ENCODE data around the gene CBLB.
"Not testable (repeated sequence)": the region's sequence is repeated elsewhere in the genome, so short reads cannot be mapped to it uniquely, and the experiment has no call there.

The CBLB gene

GRCh38 chr3:105815331-105815730, 53.5 kb downstream of the CBLB start:
- DNase-seq = not testable (repeated sequence)

GRCh38 chr3:105813710-105814109, 55.1 kb downstream of the CBLB start:
- no peak for DNase-seq

GRCh38 chr3:105812194-105812586, 56.6 kb downstream of the CBLB start:
- no peak for DNase-seq

GRCh38 chr3:105811518-105812193, 57.2 kb downstream of the CBLB start:
- no peak for DNase-seq

- no peak for DNase-seq
Measured at GRCh38 chr3:105809208-105809888, 59.5 kb downstream of the CBLB start.

- DNase-seq = no peak
Measured at GRCh38 chr3:105807701-105808100, 61.1 kb downstream of the CBLB start.

GRCh38 chr3:105807146-105807545, 61.7 kb downstream of the CBLB start:
- no peak for DNase-seq

GRCh38 chr3:105806359-105806758, 62.5 kb downstream of the CBLB start:
- DNase-seq = no peak

GRCh38 chr3:105805404-105805803, 63.4 kb downstream of the CBLB start:
- no peak for DNase-seq

- no peak for DNase-seq
Measured at GRCh38 chr3:105802118-105802706, 66.6 kb downstream of the CBLB start.

GRCh38 chr3:105801397-105801796, 67.4 kb downstream of the CBLB start:
- no peak for DNase-seq

- DNase-seq = no peak
Measured at GRCh38 chr3:105800320-105800719, 68.5 kb downstream of the CBLB start.

- DNase-seq = no peak
Measured at GRCh38 chr3:105799286-105799685, 69.5 kb downstream of the CBLB start.

- DNase-seq = no peak
Measured at GRCh38 chr3:105798381-105798934, 70.4 kb downstream of the CBLB start.

GRCh38 chr3:105793040-105793439, 75.8 kb downstream of the CBLB start:
- DNase-seq = no peak

- no peak for DNase-seq
Measured at GRCh38 chr3:105791919-105792786, 76.7 kb downstream of the CBLB start.

GRCh38 chr3:105791131-105791530, 77.7 kb downstream of the CBLB start:
- no peak for DNase-seq

- no peak for DNase-seq
Measured at GRCh38 chr3:105790534-105790933, 78.3 kb downstream of the CBLB start.

- no peak for DNase-seq
Measured at GRCh38 chr3:105788593-105788992, 80.2 kb downstream of the CBLB start.

- no peak for DNase-seq
Measured at GRCh38 chr3:105787453-105787852, 81.4 kb downstream of the CBLB start.

- DNase-seq = no peak
Measured at GRCh38 chr3:105786990-105787389, 81.8 kb downstream of the CBLB start.

GRCh38 chr3:105786241-105786640, 82.6 kb downstream of the CBLB start:
- DNase-seq = no peak

- no peak for DNase-seq
Measured at GRCh38 chr3:105785803-105786202, 83.0 kb downstream of the CBLB start.
